Measurements from ENCODE around the gene SYT13. TPM values are rescaled to one million over a fixed set of nuclear protein-coding genes. Genes with fewer than 3 reads are reported as not detected.

The SYT13 gene
- total and polyA plus RNA-seq, 2 experiments from 2014 or later, result 1.7 to 11.5 TPM

GRCh38 chr11:45232341-45233080 lies 53.6 kb downstream of the SYT13 start:
- no peak overlapping the region for H3K4me3 ChIP-seq
- no peak for TF ChIP-seq CTCF (IDR thresholded peaks at IDR 0.05; ENCODE audit: poor library complexity)
- H2AFZ ChIP-seq, result no peak overlapping the region
- no peaks in the 10 kb centered on the region for H3K27me3 ChIP-seq
- no peaks in the 10 kb centered on the region for H3K4me1 ChIP-seq (ENCODE audit: insufficient read depth)
- no peak for DNase-seq (ENCODE audit: low spot score)
- H3K4me2 ChIP-seq, result no peak overlapping the region
- H3K36me3 ChIP-seq (replicated peaks; ENCODE audit: insufficient read depth, low read depth), result no peaks in the 10 kb centered on the region
- H4K20me1 ChIP-seq (ENCODE audit: insufficient read depth, poor library complexity, severe bottlenecking), result no peaks in the 10 kb centered on the region
- H3K27ac ChIP-seq, result no peak overlapping the region
- no peaks in the 10 kb centered on the region for H3K79me2 ChIP-seq
- no peaks in the 10 kb centered on the region for H3K9me2 ChIP-seq (replicated peaks; ENCODE audit: insufficient read depth)
- no peaks in the 10 kb centered on the region for H3K9me3 ChIP-seq (ENCODE audit: low read depth)
- WGBS (ENCODE audit: low lambda C conversion rate, missing lambda C conversion rate), result 93% methylated on average over 5 of the region's 5 CpGs

- Histone ChIP-seq H4K20me1 (ENCODE audit: insufficient read depth, poor library complexity, severe bottlenecking) (no peaks in the 10 kb centered on the region), H3K4me2 (no peak overlapping the region), H3K9me2 (replicated peaks; ENCODE audit: insufficient read depth) (no peaks in the 10 kb centered on the region), H2AFZ (no peak overlapping the region), H3K27ac (no peak overlapping the region), H3K4me3 (no peak overlapping the region), H3K36me3 (replicated peaks; ENCODE audit: insufficient read depth, low read depth) (no peaks in the 10 kb centered on the region), H3K27me3 (no peaks in the 10 kb centered on the region), H3K9me3 (ENCODE audit: low read depth) (no peaks in the 10 kb centered on the region), H3K79me2 (no peaks in the 10 kb centered on the region), H3K4me1 (ENCODE audit: insufficient read depth) (no peaks in the 10 kb centered on the region)
- no peak for TF ChIP-seq CTCF (IDR thresholded peaks at IDR 0.05; ENCODE audit: poor library complexity)
- TF ChIP-seq EZH2phosphoT487 (IDR thresholded peaks at IDR 0.05; ENCODE audit: low read depth, severe bottlenecking, unreplicated experiment), result no peak
- TF ChIP-seq EZH2 (IDR thresholded peaks at IDR 0.05; ENCODE audit: borderline replicate concordance), result no peak
- no peak for DNase-seq (ENCODE audit: low spot score)
- WGBS (ENCODE audit: low lambda C conversion rate, missing lambda C conversion rate), result 98% methylated on average over 5 of the region's 5 CpGs
Observed at GRCh38 chr11:45229401-45230020, 56.6 kb downstream of the SYT13 start.

- no peaks in the 10 kb centered on the region for H3K27me3 ChIP-seq
- no peaks in the 10 kb centered on the region for H3K9me3 ChIP-seq (ENCODE audit: low read depth)
- no peak for DNase-seq (ENCODE audit: low spot score)
- H4K20me1 ChIP-seq (ENCODE audit: insufficient read depth, poor library complexity, severe bottlenecking), result no peaks in the 10 kb centered on the region
- no peak for TF ChIP-seq EZH2phosphoT487 (IDR thresholded peaks at IDR 0.05; ENCODE audit: low read depth, severe bottlenecking, unreplicated experiment)
- TF ChIP-seq CTCF (IDR thresholded peaks at IDR 0.05; ENCODE audit: poor library complexity), result no peak
- no peak for TF ChIP-seq EZH2 (IDR thresholded peaks at IDR 0.05; ENCODE audit: borderline replicate concordance)
- H3K79me2 ChIP-seq, result no peaks in the 10 kb centered on the region
- H3K27ac ChIP-seq, result no peak overlapping the region
- no peaks in the 10 kb centered on the region for H3K36me3 ChIP-seq (replicated peaks; ENCODE audit: insufficient read depth, low read depth)
- no peak overlapping the region for H3K4me2 ChIP-seq
- no peak overlapping the region for H2AFZ ChIP-seq
- H3K4me3 ChIP-seq, result no peak overlapping the region
- H3K9me2 ChIP-seq (replicated peaks; ENCODE audit: insufficient read depth), result no peaks in the 10 kb centered on the region
- no peaks in the 10 kb centered on the region for H3K4me1 ChIP-seq (ENCODE audit: insufficient read depth)
- 97% methylated on average over 19 of the region's 19 CpGs for WGBS (ENCODE audit: low lambda C conversion rate, missing lambda C conversion rate)
Observed at GRCh38 chr11:45227836-45228235, 58.3 kb downstream of the SYT13 start.
